ENCODE results near the gene KCTD13.

DNA sequence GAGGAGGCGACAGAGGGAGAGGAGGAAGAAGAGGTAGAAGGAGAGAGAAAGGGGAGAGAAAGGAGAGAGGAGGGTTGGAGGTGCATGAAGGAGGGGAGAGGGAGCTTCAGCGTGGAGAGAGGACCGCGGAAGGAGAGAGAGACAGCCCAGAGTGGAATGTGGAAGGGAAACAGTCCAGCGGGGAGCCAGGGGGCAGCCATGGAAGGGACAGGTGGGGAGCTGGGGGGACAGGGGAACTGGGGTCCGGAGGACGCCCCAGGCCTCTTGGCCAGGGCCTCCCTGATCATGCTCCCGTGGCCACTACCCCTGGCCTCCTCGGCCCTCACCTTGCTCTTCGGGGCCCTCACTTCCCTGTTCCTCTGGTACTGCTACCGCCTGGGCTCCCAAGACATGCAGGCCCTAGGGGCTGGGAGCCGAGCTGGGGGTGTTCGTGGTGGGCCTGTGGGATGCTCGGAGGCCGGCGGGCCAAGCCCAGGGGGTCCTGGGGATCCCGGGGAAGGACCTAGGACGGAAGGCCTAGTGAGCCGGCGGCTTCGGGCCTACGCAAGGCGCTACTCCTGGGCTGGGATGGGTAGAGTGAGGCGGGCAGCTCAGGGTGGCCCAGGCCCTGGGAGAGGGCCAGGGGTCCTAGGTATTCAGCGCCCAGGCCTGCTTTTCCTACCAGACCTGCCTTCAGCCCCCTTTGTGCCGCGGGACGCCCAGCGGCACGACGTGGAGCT lies 25.0 kb downstream of the KCTD13 start:
- TF ChIP-seq, protein P1, sequence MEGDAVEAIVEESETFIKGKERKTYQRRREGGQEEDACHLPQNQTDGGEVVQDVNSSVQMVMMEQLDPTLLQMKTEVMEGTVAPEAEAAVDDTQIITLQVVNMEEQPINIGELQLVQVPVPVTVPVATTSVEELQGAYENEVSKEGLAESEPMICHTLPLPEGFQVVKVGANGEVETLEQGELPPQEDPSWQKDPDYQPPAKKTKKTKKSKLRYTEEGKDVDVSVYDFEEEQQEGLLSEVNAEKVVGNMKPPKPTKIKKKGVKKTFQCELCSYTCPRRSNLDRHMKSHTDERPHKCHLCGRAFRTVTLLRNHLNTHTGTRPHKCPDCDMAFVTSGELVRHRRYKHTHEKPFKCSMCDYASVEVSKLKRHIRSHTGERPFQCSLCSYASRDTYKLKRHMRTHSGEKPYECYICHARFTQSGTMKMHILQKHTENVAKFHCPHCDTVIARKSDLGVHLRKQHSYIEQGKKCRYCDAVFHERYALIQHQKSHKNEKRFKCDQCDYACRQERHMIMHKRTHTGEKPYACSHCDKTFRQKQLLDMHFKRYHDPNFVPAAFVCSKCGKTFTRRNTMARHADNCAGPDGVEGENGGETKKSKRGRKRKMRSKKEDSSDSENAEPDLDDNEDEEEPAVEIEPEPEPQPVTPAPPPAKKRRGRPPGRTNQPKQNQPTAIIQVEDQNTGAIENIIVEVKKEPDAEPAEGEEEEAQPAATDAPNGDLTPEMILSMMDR (IDR thresholded peaks at IDR 0.05), result no peak
- TF ChIP-seq EP300 (IDR thresholded peaks at IDR 0.05) (no peak), POLR2A (IDR thresholded peaks at IDR 0.05; ENCODE audit: low read depth) (no peak), POLR2AphosphoS5 (IDR thresholded peaks at IDR 0.05) (no peak)
